GM21529 (cell line): ENCODE measurements around the gene EPB41L2.
A peak's percentile ranks its signal among the peaks of the same experiment; 100 is the strongest.

Source experiments
- ATAC-seq: cut with Tn5 transposase; IDR thresholded peaks from one replicate; pipeline ENCODE4 v1.9.1; 2021; ENCODE audit not compliant: unreplicated experiment

EPB41L2 gene

DNA sequence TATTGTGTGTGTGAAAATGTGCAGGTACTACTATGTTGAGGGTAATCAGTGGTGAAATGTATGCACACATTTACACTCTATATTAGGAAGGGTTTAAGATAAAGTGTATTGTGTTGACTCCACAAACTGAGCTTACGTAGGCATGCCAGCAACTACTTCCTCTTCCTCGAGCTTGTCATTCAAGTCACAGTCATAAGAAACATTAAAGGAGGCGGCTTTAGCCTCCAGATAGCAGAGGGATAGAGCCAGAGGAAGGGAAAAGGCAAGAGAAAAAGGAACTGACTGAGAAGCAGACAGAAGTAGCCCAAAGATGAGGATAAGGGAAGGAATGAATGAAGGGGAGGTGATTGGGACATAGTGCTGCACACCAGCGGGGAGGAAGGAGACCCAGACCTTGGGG lies 180.7 kb downstream of the EPB41L2 start:
- ATAC-seq: no peak

DNA sequence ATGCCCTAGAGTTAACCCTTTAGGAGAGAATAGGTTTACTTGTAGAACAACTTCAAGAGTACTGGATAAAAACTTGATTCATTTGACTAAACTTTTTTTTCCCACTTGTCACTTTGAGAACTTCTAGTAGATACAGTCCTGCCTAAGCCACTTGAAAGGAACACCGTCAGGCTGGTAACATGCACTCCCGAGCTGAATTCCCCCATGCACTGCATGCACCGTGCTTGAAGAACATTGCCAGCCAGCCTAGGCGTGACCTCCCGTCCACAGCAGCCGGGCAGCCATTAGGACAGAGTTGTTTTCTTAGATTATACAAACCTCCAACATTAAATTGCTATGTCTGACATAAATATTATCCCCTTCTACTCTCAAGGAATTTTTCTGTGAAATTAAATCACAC lies 183.2 kb downstream of the EPB41L2 start:
- no peak for ATAC-seq

DNA sequence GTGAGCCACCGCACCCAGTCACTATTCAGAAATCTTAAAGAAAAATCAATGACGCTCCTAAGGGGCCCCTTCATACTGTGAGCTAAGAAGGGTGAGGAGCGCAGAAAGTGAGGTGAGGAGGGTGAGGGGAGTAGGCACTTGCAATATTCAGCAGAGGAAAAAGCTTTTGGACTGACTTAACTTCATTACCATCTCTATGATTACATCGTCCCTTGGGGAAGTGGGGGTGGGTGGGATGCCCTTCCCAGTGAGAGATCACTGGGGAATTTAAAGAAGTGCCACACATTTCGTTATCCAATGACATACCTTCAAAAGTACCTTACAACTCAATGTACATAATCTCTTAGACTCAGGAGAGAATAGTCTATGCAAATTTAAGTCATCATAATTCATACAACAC lies 189.3 kb downstream of the EPB41L2 start:
- no peak for ATAC-seq

DNA sequence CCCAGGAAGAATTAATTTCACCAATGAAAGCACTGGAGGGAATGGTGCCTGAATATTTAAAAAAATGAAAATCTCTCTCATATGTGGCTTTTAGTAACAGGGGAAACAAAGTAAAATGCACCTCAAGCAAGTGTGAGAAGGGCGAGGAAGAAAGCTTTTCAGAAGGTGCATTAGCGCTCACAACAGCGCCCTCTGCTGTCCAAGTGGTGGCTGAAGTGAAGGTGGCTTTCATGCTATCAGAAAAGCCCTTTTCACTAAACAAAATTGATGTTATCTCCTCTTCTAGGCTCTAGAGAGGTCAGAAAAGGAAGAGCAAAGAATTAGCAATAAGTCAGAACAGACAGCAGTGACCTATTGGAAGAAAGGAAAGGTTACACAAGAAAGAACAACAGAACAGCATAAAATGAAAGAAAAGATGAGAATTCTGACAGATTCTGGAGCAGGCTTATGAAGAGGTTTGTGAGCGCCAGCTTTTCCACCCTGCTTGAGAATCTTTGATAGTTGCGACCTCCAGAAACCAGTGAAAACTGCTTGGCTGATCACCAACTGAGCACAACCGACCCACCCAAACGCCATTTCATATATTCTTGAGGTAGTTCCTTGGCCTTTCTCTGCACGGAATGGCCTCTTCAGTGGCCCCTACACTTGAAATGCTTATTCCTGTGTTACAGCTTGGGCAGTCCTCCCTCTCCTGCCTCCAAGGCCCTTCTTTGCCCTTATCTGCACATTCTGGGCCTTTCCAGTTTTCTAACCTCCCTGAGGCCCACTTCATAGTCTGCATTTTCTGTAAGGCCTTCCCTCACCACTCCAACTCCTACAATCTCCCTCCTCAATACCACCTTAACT lies 190.6 kb downstream of the EPB41L2 start:
- peak; percentile 78 for ATAC-seq

DNA sequence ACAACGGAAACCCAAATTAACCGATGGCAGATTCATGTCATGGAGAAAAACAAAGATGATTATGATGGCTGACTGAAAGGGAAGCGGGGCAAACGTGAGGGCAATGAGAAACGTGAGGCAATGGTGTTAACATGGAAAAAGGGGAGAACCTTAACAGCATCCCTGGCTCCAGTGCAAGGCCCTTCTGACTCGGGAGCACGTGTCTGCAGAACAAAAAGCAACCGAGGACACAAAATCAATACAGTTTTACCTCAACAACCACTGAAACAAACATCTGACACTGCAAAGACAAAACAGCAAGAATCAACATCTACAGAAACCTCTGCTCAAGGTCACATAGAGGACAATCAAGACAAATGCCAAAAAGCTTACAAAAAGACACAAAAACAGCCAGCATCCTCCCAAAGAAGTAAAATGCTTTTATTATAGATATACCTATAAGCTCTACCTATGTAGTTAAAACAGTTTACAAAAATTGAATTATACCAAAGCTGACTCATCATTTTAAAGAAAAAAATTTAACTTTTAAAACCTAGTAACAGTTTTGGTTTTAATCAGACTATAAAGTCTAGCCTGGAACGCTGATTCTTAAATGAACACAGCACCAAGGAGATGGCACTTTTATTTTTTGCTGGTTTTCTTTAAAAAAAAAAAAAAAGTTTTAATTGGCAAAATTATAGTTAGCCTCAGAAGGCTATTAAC lies 192.7 kb downstream of the EPB41L2 start:
- no peak for ATAC-seq

DNA sequence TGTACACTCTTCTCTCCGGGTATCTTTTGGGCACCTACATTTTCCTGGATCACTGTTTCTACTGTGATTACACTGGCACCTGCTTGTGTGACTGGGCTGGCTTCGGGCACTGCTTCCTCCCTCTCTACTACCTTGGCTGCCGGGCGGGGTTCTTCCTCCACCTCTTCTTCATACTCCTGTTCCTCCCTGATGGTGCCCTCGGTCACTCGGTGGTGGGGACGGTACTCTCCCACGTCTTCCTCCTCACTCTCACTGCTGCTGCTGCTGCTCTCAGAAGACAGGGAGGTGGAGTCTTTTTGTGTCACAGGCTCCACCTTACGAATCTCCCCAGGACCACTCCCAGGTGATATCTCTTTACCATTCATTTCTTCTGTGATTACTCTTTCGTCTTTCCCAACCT lies 193.4 kb downstream of the EPB41L2 start:
- ATAC-seq: no peak

DNA sequence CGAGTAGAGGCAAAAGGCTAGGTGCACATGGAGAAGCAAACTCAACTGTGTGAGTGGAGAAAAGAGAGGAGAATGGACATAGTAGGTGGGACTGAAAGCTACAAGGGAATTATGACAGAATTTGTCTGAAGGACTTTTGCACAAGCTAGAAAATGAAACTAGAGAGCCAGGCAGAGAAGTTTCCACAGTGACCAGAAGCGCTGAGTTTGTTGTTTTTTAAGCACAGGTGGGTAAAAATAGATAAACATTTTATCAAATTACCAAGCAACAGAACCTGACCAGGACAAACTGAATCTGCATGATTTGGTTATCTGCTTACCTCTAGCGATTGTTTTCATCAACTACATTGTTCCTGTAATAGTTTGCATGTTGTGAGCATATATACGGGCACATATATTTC lies 197.3 kb downstream of the EPB41L2 start:
- ATAC-seq: no peak

DNA sequence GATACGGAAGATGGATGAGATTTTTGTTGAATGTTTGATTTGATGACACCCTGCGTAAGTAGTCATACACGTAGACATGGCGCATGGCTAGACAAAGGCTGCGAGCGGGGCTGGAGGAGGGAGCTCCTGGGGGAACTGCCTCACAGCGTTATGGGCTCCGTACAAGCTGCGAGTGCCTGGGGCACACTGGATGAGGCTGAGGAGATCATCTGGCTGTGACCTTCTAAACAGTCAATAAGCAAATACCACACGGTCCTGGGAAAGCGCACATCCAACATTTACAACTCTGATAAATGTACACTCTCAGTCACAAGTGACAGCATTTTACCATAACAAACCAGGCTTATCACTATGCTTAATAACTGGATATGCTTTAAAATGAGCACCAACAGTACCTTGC lies 198.7 kb downstream of the EPB41L2 start:
- ATAC-seq: no peak

DNA sequence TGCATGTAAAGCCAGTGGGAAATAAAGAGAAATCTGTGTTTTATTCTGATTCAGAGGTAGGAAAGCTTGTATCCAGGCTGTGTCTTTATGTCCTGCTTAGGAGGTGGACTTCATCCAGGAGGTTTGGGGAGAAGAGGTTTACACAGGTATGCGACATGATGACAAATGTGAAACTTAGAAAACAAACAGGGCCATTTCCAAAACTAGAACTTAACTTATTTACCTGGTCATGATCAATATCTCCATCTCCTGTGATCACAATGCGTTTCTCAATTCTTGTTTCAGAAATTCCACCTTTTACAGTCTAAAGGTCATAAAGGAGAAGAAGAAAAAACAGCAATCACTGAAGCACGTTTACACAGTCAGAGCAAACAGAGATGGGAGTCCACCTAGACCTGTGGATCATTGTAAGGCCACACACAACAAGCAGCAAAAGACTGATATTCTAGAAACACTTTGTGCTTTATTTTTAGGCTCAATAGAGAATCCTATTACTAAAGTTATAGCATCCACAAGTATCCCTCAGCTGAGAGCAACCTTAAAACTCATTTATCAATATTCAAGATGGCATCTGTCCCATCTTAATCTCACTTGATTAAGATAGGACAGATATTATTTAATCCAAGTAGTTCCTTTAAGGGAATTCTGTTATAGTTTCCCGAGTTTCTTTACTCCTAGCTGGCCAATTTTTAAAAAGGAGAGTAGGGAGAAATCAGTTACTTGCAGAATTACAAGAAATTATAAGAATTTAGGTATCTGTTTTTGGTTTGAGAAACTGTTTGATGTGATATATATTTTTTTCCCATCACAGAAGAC lies 199.4 kb downstream of the EPB41L2 start:
- ATAC-seq: no peak

DNA sequence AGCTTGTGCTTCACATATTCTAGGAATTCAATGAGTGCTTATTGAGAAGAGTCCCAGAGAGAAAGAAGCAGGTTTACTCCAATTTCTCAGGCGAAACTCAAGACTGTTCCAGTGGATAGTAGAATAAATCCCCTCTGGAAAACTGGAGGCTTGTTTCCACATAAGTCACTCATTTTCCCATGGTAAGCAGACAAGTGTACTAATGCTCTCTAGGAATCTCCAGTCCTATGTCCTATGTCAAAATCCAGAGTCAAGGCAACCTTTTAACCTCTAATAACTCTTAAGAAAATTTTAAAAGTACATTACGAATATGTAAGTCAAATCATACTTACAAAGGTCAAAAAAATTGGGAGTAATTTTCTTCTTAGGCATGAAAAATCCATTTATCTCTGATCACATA lies 200.7 kb downstream of the EPB41L2 start:
- no peak for ATAC-seq

DNA sequence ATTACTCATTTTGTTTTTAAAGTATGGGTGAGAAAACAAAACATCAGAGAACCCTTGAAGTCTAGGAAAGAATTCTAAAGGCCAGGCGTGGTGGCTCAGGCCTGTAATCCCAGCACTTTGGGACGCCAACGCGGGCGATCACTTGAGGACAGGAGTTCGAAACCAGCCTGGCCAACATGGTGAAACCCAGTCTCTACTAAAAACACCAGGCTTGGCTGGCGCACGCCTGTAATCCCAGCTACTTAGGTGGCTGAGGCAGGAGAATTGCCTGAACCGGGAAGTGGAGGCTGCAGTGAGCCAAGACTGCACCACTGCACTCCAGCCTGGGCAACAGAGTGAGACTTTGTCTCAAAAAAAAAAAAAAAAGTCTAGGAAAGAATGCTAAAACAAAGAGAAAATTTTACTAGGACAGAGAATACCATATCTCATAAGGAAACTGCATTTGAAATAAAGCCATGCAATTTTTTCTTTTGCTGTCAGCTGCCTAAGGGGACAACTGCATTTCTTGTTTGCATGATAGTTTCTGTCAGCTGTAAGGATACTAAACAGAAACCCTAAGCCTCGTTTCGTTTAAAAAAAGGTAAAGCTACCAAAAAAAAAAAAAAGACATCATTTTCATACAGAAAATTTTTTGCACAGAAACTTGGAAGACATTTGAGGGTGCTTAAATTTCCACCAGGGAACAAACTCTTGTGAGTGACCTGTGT lies 203.7 kb downstream of the EPB41L2 start:
- no peak for ATAC-seq

DNA sequence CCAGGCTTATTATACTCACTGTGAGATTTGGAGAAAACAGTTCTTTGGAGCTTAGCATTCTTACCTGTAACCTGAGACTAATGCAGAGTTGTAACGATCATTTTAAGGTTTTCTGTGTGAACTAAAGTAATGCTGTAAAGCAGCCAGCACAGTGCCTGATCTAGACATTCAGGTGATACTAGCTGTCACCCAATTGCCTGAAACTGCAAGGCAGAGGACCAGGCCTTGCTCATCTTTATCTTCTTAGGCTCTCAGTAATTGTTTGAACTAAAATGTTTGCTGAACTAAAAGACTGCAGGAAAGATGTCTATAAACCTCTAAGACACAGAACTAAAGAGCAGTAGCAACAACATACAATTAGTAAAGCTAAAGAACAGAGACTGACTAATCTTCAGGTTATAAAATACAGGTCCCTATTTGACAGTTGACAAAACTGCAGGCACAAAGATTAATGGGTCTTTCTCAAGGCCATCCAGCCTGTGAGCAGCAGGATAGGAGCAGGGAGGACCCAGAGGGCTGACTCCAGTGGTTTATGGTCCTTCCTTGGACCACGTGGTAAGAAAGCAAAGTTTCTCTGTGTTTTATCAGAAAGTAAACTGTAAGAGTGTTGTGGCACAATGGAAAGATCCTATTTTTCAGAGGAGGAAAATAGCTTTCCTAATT lies 204.4 kb downstream of the EPB41L2 start:
- no peak for ATAC-seq

DNA sequence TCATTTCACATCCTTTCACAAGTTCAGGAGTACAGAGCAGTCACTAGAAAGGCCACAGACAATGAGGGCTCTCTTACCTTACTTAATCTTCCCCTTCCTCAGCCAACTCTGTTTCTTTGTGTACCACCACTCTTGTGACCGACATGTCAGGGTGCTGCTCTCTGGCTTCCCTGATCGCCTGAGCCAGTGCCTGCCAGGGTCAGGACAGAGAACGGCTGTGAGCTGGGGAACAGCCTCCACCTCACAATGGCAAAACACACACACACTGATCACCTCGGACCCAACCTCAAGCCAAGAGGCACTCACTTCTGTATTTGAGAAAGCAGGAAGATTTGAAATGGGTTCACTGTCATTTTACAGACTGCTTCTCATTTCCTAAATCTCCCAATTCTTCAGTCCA lies 205.0 kb downstream of the EPB41L2 start:
- ATAC-seq: no peak

DNA sequence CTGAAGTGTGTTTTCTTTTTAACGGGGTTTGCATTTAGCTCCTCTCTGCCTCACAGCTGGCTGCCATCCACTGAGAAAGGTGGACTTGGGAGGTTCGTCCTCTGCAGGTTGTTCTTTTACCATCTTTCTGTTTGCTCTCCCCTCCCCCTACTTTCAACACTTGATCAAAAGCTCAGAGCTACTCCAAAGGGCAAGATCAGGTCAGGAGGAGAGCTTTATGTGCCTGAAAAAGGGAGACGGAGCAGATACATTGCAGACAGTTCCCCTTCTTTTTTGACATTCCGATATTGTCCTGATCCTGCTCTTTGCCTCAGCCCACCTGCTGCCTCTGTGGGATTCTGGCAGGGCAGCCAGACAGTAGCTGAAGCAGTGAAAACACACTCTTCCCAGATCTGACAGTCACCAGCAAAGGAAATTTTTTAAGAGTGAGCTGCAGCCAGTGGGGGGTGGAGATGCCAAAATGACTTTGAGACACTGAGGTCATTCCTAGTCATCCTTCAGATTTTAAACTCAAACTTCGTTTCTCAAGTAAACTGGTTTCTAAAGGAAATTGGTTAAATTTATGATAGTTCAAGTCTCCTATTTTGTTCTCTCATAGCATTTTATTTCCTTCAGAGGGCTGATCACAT lies 209.4 kb downstream of the EPB41L2 start:
- no peak for ATAC-seq

DNA sequence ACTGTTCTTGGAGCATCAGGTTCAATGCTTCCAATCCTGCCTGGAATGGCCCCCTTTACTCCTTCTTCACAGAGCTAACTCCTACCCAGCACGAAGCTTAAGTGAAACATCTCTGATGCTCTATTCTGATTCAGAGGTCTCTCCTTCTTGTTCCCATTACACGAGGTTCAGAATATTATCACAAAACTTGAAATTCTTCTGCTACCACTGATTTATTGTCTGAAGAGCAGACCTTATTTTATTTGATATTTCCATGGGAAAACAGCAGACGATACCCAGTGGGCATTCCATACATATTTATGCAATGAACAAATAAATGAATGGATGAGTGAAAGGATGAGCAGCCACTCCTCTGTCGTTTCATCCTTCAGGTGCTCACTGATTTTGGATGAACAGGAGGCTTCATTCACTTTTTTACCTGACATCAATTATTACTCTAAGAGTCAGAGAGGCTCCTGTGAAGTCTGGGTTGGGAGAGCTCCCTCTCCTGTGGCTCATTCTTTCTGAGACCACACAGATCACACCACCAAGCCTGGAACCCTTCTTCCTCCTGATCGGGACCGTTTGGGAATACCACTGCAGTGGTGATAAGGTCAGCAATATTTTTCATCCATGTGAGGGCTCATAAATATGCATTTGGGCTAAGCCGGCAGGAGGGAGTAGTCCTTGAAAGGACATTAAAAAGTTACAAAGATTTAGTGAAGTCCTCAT lies 210.0 kb downstream of the EPB41L2 start:
- no peak for ATAC-seq

DNA sequence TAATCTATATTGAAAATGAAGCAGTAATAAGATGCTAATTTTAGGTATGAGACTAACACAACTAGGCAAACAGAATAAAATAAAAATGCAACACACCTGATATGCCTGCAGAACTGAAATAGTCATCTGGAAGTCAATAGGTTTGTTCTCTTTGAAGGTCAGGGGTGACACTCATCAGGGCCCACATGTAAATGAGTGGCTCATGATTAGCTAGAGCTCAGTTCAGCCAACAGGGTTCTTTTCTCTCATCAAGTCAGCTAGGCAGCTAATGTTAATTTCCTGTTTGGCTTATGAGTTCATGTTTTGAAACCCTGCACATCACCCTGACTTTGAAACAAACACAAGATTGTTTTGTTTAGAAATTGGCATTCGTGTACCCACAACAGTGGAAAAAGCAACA lies 212.0 kb downstream of the EPB41L2 start:
- no peak for ATAC-seq

DNA sequence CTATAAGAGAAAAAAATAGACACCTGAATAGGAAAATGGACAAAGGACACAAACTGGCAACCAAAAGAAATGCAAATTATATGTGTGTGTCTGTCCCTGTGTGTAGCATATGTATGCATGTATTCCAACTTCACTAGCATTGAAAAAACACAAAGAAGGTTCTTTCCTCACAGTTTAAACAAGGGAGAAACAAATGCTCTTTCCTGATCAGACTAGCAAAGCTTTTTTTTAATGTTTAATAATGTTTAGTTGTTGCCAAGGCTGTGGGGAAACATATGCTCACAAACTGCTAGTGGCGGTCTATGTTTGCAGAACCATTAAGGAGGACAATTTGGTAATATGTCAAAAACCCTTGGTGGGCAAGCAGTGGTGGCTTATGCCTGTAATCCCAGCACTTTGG lies 213.5 kb downstream of the EPB41L2 start:
- ATAC-seq: no peak

DNA sequence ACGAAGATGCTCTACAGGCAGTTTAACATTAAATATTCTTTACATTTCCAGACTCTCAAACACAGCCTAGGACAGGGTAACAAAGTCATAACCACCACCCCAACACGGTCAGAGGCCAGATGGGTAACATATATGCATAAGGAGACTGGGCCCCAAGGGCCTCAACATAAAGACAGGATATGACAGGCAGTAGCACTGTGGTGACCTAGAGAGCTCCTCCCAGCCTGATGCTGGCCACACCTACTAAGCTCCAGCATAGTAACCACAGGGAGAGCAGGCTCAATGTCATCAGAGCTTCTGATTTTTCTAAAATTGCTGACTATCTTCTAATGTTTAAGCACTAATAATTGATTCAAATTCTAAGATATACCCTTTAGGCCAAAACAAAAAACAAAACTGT lies 214.1 kb downstream of the EPB41L2 start:
- ATAC-seq: peak; percentile 81
